ENCODE measurements around the gene UAP1L1. TPM values are rescaled to one million over a fixed set of nuclear protein-coding genes. Genes with fewer than 3 reads are reported as not detected.

Gene UAP1L1
- total RNA-seq, 1 donor from 2014 or later, result 27.2 TPM

GRCh38 chr9:137042751-137043727, 34.3 kb upstream of the UAP1L1 start:
- peak; percentile 45 for DNase-seq

GRCh38 chr9:137044037-137044436, 33.3 kb upstream of the UAP1L1 start:
- DNase-seq, result no peak

- DNase-seq, result peak; percentile 46
These were observed 32.7 kb upstream of the UAP1L1 start for GRCh38 chr9:137044502-137045177.

- peak; percentile 66 for DNase-seq
These were observed 31.8 kb upstream of the UAP1L1 start for GRCh38 chr9:137045294-137046087.

GRCh38 chr9:137046088-137046787, 31.1 kb upstream of the UAP1L1 start, which contains the start of gene NPDC1:
Gene NPDC1, minus strand, starts transcription at chr9:137046177. Its CDS starts 188 bp downstream, at chr9:137045989.
- peak; percentile 89 for DNase-seq

GRCh38 chr9:137048655-137049543, 28.4 kb upstream of the UAP1L1 start:
- no peak for DNase-seq

- peak; percentile 76 for DNase-seq
These were observed 27.5 kb upstream of the UAP1L1 start for GRCh38 chr9:137049544-137050449.

- no peak for DNase-seq
These were observed 26.7 kb upstream of the UAP1L1 start for GRCh38 chr9:137050570-137050969.

GRCh38 chr9:137051145-137051724, 26.1 kb upstream of the UAP1L1 start:
- DNase-seq, result no peak

GRCh38 chr9:137052293-137052692, 25.0 kb upstream of the UAP1L1 start:
- no peak for DNase-seq

- DNase-seq, result no peak
These were observed 24.0 kb upstream of the UAP1L1 start for GRCh38 chr9:137052998-137053943.

- no peak for DNase-seq
These were observed 23.1 kb upstream of the UAP1L1 start, which contains the start of gene ENTPD2 for GRCh38 chr9:137053944-137054931. Gene ENTPD2, minus strand, starts transcription at chr9:137054061. Its CDS starts 64 bp downstream, at chr9:137053997.

- DNase-seq, result no peak
These were observed 22.4 kb upstream of the UAP1L1 start for GRCh38 chr9:137054932-137055384.

- DNase-seq, result no peak
These were observed 21.6 kb upstream of the UAP1L1 start for GRCh38 chr9:137055385-137056364.

GRCh38 chr9:137056739-137057415, 20.4 kb upstream of the UAP1L1 start:
- DNase-seq, result no peak

Measured in dermis blood vessel endothelial cell (primary cell).